HG02885 (cell line): ENCODE data around the gene KIAA0513.

Experiments
- ATAC-seq: cut with Tn5 transposase; IDR thresholded peaks from one replicate; pipeline ENCODE4 v1.9.1; 2021; ENCODE audit warnings: mild to moderate bottlenecking; ENCODE audit not compliant: unreplicated experiment, poor library complexity

The KIAA0513 gene

DNA sequence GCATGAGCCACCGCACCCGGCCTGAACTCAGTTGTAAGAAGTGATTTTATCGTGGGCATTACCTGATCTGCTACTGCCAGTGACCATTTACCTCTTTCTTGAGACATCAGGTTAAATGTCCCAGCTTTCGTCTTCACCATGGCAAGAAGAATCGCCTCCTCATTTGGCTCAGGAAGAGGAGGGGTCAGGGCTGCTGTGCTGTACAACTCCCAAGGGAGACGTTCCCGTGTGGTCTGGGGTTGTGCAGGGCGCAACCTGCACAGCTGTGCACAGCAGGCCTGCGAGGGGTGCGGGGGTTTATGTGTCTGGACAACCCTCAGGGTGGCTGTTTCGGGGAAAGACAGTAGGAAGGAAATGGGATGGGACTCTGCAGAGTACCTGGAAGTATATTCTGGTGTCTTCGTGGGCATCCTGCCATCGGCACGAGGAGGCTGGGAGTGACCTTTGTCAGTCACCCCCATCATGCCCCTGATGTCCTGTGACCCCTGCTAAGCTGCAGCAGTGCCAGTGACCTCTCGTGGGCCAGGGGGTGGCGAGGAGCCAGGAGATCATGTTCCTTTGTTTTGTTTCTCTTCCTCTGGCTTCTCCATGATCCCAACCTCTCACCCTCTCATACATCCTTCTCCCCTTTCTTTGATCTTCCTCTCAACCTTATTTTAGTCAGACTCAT is 57.4 kb downstream of the KIAA0513 start:
- no peak for ATAC-seq

DNA sequence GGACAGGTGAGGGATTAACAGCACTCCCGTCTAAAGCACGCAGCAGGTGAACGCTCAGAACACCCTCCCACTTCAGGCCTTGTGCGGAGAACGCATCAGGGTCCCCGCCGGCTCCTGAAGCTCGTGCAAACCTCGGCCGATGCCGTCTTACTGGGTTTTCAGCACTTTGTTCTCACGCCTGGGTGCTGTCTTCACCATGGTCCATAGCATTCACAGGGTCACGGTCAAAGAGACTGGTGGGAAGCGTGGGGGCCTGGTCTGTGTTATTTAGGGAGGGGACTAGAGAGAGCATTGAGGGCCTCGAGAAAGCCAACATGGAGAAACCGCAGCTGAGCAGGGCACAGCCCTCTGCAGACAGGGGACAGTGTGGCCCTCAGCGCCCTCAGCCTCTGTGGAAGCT is 58.1 kb downstream of the KIAA0513 start:
- ATAC-seq = no peak

DNA sequence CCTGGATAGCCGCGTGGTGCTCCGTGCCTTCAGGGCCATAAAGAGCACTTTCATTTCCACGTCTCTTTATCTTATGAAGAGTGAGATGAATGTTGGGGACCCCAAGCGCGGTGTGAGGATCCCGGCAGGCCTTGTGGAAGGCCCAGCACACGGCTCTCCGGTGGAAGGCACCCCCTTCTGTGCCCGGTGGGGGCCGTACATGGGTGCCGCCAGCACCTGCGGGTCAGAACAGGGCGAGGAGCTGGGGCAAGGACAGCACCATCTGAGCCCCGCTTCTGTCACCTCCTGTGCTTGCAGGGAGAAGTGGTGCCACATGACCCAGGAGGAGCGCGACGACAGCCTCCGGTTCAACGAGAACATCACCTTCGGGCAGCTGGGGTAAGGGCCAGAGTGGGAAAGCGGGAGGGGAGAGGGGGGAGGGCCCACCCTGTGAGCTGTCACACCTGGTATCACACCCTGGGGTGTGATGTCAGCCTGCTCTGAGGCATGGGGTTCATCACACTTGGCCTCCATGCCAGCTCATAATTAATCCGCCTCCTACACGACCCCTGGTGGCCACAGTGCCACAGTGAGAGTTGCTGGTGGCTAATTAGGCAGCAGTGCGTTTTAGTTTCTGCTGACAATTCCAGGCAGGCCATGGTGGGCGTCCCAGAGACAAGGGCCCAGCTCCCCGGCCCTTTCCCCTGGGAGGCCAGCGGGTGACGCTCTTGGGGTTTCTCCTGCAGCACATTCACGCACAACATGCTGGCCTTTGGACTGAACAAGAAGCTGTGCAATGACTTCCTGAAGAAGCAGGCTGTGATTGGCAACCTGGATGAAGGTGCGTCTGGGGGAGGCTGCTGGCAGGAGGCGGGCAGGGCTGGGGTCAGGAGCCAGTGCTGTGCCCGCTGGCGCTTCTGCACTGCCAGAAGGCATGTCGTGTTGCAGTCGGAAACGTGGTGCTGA is 59.0 kb downstream of the KIAA0513 start:
- peak; percentile 50 for ATAC-seq

DNA sequence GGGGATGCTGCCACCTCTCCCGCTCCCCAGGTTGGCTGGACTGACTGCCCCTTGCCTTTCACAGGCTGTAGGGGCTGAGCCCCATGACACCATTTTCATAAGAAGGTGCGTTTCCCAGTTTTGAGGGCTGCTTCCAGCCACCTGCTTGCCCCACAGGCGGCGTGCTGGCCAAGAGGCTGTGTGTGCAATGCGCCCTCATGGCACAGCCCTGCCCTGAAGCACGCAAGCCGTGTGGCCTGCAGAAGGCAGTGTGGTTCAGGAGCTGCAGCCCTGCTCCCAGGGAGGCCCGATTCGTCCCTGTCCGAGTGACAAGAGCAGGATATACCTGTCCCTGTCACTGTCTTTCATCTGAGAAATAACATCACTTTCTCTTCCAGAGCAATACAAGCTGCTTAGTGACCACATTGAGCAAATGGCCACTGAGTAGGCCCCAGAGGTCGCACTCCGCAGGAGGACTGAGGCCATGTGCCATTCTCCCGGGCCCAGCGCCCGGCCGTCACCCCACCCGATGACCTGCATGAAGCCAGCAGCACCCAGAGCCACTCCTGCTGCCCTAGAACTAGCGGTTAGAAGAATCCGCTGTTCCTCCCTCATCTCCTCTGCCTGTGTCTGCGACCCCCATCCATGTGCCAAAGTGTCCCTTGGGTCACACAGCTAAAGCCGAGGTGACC is 60.4 kb downstream of the KIAA0513 start:
- no peak for ATAC-seq

DNA sequence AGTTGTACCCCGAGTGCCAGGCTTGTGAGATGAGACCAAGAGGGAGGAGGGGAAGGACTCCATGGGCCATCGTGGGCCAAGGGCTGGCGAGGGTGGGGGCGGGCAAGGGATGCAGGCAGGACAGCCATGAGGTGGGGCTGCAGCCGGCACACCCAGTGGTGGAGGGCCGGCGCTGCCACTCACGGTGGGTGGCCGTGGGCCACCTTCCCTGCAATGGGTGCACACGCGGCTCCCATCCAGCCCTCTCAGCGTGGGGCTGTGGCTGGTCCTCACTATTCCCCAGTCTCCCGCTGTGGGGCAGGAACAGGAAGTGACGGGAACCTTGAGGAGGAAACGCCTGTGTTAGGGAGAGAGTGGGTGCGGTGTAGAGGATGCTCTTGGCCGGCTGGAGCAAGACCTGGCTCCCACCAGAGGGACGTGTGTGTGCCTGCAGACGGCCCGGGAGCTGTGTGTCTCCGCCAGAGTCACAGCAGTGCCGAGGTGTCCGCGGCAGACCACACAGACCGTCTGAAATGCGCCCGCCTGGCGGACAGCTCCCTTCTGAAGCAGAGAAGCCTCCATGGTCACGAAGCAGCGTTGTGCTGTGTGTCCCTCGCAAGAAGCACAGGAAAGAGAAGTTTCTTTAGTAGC is 61.1 kb downstream of the KIAA0513 start:
- ATAC-seq = no peak

DNA sequence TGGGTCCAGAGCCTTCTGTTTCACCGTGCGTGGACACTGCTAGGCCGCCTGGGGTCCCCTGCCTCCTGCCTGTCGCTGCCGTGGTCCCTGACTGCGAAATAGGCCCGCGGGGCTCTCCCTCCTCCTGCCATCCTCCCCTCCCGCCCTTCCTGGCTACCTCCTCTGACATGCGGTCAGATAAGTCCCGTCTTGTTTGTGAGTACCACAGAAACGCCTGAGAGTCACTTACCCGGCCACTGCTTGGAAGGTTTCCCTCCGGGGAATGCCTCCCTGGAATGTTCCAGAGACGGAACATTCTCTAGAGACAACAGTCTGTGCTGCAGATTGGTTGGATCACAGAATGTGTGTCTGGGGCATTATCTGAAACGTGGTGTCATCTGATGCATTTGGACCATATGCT is 61.9 kb downstream of the KIAA0513 start:
- ATAC-seq = no peak

DNA sequence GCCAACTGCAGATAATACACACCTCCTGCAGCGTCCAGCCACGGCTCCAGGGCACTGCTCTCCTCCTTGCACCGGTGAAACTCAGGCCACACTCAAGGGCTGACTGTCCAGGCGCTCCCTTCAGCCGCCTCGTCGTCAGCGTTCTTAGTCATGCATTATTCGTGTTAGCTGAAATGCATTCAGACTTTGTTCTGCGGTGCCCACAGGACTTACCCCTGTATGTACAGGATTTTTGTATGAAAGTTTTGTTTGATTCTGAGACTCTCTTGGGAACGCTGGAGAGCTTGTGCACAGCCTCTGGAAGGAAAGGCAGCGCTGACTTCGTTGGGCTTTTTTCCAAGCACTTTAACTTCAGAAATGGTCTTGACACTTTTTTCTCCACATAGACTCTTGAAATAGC is 62.6 kb downstream of the KIAA0513 start:
- no peak for ATAC-seq

DNA sequence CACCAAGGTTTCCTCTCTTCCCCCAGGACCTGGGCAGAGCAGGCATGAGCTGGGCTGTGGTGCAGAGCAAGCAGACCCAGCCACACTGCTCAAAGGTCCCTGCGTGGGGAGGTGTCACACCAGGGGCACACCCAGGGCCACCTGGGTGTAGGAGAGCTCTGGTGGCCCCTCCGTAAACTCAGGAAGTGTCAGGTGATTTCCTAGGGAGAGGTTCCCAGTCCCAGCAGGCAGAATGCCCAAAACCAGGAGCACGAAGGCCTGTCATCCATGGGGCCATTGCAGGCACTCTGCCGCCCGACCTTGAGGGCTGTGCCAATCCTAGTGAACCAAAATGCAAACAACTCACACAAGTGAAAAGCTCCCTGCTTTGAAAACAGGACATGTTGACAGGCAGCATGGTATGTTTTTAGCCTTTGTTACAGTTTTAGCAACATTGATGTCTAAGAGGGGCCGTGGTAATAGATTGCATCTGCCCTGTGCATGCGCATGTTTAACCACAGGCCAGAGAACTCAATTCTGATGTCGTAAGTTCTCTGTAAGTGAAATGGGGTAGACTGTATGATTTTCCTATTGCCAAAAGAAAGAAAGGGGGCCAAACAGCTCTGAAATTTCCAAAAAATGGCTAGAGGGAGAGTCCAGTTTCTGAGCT is 63.4 kb downstream of the KIAA0513 start:
- ATAC-seq = no peak

DNA sequence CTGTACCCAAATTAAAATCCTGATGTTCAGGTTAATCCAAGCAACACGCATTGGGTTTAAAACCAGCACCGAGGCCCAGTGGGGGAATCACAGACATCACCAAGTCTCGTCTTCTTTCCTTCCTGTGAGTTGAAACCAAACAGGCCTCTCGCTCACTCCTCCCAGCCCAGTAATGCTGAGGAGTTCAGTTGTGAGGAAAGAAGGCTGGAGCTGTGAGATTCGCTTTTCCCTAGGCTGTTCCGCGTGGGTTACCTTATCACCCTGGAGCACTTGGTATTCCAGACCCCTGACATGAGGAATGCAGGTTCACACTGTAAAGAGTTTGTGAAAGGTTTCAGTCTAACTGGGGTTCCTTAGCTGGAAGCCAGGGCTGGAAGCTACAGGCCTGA is 63.9 kb downstream of the KIAA0513 start:
- no peak for ATAC-seq

DNA sequence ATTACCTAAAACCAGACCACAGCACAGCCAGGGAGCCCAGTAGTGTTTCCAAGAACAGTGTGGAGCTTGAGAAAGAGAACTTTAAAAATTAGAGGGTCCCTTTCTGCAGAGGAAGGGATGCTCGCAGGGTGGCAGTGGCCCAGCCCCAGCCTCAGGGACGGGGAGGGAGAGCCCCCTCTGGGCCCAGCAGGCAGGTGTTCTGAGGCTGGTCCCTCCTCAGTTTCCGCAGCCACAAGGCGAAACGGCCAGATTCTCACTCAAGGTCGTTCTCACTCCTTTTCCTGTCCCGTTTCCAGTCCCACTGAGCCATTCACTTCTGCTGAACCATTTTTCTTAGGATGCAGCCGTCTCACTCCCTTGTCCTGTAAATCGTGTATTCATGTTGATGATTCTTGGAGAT is 64.7 kb downstream of the KIAA0513 start:
- ATAC-seq = no peak

DNA sequence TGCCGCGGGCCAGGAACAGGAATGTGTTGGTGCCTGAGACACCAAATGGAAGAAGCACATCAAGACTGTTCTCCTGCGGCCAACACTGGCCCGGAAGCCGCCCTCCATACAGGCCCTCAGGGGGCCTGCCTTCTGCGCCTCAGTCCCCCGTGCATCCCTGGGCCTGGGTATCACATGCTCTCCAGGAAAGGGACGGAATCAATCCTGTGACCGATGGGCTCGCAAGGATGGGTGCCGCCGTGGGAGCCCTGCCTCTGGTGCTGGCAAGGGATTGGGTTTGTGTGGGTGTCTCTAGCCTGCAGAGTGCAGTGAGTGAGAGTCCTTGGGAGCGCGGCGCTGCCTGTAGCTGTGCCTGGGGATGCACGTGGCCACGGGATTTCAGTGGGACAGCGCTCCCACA is 65.3 kb downstream of the KIAA0513 start:
- ATAC-seq = no peak

DNA sequence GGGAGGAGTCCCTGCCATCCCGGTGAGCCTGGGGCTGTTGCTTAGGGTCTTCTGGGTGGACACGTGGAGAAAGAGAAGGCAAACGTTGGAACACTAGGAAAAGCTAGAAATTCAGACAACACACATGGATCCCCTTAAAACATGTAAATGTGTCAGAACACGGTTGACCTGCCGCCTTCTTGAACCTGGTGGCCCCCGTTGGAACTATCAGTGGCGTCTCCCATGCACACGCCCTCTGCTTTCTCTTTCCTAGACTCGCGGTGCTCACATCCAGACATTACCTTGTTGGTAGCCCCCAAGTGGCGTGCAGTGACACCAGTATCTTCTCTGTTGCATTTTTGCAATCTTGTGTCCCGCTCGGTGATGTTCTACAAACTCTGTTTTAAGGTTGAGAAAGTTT is 66.1 kb downstream of the KIAA0513 start:
- no peak for ATAC-seq

DNA sequence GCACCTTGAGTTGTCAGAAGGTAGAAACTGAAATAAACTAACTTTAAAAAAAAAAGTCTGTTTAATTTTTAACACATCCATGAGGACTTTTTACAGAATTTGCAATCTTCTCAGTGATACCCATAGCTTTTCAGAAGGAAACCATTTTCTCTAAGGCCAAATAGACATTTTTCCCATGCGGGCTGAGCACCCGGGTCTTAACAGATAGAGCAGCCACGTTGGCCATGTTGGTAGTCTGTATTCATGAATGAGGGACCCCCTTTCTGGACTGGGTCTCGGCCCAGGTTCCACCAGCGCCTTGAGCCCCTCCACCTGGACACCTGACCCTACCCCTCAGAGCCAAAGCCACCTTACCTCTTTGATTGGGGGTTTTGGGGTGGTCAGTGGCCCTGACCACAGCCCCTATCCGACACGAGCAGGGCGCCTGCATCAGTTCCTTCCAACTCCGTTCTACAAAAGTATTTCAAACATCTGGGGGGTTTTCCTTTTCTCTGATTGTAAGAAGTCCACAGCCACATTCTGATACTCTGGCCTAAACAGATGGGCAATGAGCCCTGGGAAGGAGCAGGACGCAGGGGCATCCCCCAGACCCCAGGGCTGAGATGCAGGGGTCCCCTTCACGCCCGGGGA is 66.7 kb downstream of the KIAA0513 start:
- ATAC-seq = no peak

DNA sequence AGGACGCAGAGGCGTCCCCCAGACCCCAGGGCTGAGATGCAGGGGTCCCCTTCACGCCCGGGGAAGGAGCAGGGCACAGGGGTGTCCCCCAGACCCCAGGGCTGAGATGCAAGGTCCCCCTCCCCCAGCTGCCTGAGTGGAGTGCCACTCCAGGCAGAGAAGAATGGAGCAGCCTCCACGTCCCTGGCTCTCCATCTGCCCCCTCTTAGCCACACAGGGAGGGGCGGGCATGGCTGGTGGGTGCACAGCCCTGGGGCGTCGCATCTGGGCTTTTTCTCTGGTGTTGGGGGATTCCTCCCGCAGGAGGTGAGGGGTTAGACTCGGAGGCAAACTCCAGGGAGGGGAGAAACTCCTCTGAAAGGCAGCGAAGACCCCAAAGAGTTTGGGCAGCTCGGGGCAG is 67.2 kb downstream of the KIAA0513 start:
- ATAC-seq = no peak

DNA sequence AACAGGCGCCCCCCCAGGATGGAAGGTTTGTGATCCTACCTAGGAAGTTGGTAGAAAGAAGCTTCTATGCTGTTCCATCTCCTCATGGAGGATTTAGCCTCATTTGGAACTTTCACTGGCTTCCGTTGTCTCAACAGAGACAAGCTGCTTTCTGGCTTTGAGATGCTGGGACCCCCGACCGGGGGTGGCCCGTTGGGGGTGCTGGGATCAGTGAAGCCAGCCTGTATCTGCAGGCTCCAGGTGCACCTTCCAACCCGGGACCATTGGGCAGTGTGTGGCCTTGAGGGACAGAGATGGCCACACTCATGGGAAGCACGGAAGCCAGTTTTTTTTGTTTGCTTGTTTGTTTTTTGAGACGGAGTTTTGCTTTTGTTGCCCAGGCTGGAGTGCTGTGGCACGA is 69.3 kb downstream of the KIAA0513 start:
- ATAC-seq = no peak

DNA sequence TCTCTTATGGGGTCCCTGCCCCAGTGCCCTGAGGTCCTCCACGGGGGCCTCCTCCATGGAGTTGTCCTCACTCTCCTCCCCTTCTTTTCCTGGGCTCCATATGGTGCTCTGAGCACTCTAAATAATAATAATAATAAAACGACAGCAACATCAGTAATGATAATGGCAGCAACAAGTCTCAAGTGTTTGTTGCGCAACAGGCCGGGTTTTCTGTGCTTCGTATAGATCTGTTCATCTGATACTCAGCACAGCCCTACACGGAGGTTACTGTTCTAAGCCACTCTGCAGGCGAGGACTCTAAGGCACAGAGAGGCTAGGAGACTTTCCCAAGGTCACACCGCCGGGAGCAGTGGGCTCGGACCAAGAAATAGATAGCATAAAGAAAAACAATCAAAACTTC is 71.0 kb downstream of the KIAA0513 start:
- ATAC-seq = no peak

DNA sequence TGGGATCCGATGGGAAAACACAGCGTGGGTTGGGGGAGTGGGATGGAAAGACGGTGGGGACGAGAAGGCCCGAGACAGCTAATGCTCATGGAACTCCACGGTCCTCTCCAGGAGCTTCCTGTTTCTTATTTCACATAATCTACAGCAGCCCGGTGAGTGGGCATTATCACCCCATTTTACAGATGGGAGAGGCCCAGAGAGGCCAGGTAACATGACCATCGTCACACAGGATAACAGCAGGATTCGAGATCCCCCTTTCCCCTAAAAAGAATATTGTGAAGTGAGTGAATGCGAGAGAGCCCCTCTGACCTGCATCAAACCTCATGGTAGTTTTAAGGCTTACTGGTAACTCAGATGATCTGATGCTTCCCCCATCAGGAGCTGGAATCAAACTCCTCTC is 72.7 kb downstream of the KIAA0513 start:
- ATAC-seq = no peak

DNA sequence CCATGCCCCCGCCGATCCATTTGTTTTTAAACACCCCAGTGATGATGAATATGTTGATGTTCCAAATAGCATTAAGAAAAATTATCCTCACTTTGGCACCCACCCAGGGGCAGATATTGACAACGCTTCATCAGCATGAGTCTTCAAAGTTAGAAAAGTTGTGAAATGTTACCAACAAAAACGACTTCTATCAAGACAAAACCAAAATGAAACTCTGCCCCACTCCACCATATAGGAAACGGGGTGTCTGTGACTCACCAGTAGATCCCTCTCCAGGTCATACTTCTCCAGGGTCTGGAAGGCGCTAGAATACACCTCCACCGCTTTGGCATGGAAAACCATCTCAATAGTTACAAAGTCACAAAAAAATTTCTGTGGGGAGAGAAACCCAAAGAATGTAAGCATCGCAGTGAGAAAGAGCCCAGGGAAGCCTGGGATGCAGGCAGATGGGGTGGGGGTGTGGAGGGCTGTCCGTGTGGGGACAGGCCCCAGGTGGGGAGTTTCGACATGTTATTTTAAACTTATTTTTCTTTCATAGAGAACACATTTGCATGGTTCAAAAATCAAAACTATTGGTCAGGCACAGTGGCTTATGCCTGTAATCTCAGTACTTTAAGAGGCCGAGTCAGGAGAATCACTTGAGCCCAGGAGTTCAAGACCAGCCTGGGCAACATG is 74.5 kb downstream of the KIAA0513 start:
- ATAC-seq = no peak
